NCI-H2196 (cell line): ENCODE results near the gene GALNTL6.
"Not testable (repeated sequence)": the region's sequence is repeated elsewhere in the genome, so short reads cannot be mapped to it uniquely, and the experiment has no call there.

Source experiments
- DNase-seq: peaks from one replicate; lab custom pipeline; 2025; ENCODE audit not compliant: unreplicated experiment; lab: John Stamatoyannopoulos, UW

GALNTL6 gene

GRCh38 chr4:172362569-172362968 is 549.4 kb downstream of the GALNTL6 start:
- no peak for DNase-seq

GRCh38 chr4:172369471-172369959 is 556.3 kb downstream of the GALNTL6 start:
- no peak for DNase-seq

- DNase-seq = no peak
These were observed 564.4 kb downstream of the GALNTL6 start for GRCh38 chr4:172377486-172378140.

GRCh38 chr4:172379834-172380233 is 566.6 kb downstream of the GALNTL6 start:
- DNase-seq = no peak

- no peak for DNase-seq
These were observed 577.1 kb downstream of the GALNTL6 start for GRCh38 chr4:172390331-172390730.

- DNase-seq = no peak
These were observed 579.5 kb downstream of the GALNTL6 start for GRCh38 chr4:172392741-172393140.

GRCh38 chr4:172393220-172393619 is 580.0 kb downstream of the GALNTL6 start:
- DNase-seq = no peak

GRCh38 chr4:172404676-172405075 is 591.5 kb downstream of the GALNTL6 start:
- DNase-seq = no peak

GRCh38 chr4:172410363-172410762 is 597.2 kb downstream of the GALNTL6 start:
- no peak for DNase-seq

GRCh38 chr4:172411149-172411548 is 597.9 kb downstream of the GALNTL6 start:
- no peak for DNase-seq

- no peak for DNase-seq
These were observed 599.8 kb downstream of the GALNTL6 start for GRCh38 chr4:172412851-172413580.

GRCh38 chr4:172428979-172429378 is 615.8 kb downstream of the GALNTL6 start:
- not testable (repeated sequence) for DNase-seq

- DNase-seq = no peak
These were observed 667.3 kb downstream of the GALNTL6 start for GRCh38 chr4:172480471-172480870.

- no peak for DNase-seq
These were observed 668.8 kb downstream of the GALNTL6 start for GRCh38 chr4:172481802-172482508.

GRCh38 chr4:172485007-172485406 is 671.8 kb downstream of the GALNTL6 start:
- no peak for DNase-seq

- DNase-seq = no peak
These were observed 673.3 kb downstream of the GALNTL6 start for GRCh38 chr4:172486531-172486930.

- DNase-seq = no peak
These were observed 676.7 kb downstream of the GALNTL6 start for GRCh38 chr4:172489861-172490260.

- DNase-seq = no peak
These were observed 682.6 kb downstream of the GALNTL6 start for GRCh38 chr4:172495769-172496168.

- no peak for DNase-seq
These were observed 684.1 kb downstream of the GALNTL6 start for GRCh38 chr4:172497321-172497720.

GRCh38 chr4:172514011-172514410 is 700.8 kb downstream of the GALNTL6 start:
- DNase-seq = no peak

- DNase-seq = no peak
These were observed 701.6 kb downstream of the GALNTL6 start for GRCh38 chr4:172514801-172515200.
